Panc1 (cell line): Measurements from ENCODE around the gene DLL4. TPM values are rescaled to one million over a fixed set of nuclear protein-coding genes. Genes with fewer than 3 reads are reported as not detected.

Experiments
- ATAC-seq: fragments of 200-7000 bp; cut with Tn5 transposase; 2 replicates; pipeline ENCODE4 v1.9.1; 2020; ENCODE audit warnings: mild to moderate bottlenecking, moderate library complexity
- BruUV-seq: library from RNA; stranded (reverse); fragments of 400-500 nt; replicated peaks from 2 replicates; lab custom pipeline; 2021; lab: Mats Ljungman, UMichigan
- CTCF ChIA-PET: fragments of 300-600 bp; sonication (Branson Sonifier 250); formaldehyde crosslinking; loops from one replicate; lab custom pipeline; 2022; ENCODE audit warnings: antibody characterized with exemption; lab: Charles Lee
- POLR2A ChIA-PET: fragments of 300-600 bp; sonication (Branson Sonifier 250); formaldehyde crosslinking; loops from one replicate; lab custom pipeline; 2022; ENCODE audit warnings: antibody characterized with exemption; lab: Charles Lee
- DNase-seq: peaks from one replicate; pipeline ENCODE4 v3.0.0-alpha.2; 2010; ENCODE audit warnings: low read depth, low spot score
- H3K27ac ChIP-seq: 2 replicates; pipeline ENCODE4 v1.5.1; 2011; ENCODE audit warnings: mild to moderate bottlenecking, low read length, inconsistent platforms
- H3K27me3 ChIP-seq: fragments of 200-500 bp; sonication (Bioruptor generic); 2 replicates; pipeline ENCODE4 v1.6.0; 2014; ENCODE audit warnings: low read length, inconsistent platforms; ENCODE audit not compliant: control insufficient read depth, insufficient read depth
- H3K36me3 ChIP-seq: fragments of 200-500 bp; sonication (Bioruptor generic); 2 replicates; pipeline ENCODE4 v1.5.1; 2014; ENCODE audit warnings: inconsistent platforms, mild to moderate bottlenecking, low read length, moderate library complexity; ENCODE audit not compliant: control insufficient read depth, insufficient read depth
- H3K4me1 ChIP-seq: 2 replicates; pipeline ENCODE4 v1.5.1; 2011; ENCODE audit warnings: inconsistent platforms, mild to moderate bottlenecking, low read length, moderate library complexity; ENCODE audit not compliant: control insufficient read depth, insufficient read depth
- H3K4me3 ChIP-seq, 2 experiments: 2 replicates each; pipeline ENCODE4 v1.5.1; 2011 to 2012; ENCODE audit warnings: low read depth in 2 of 2, low read length in 2 of 2, mild to moderate bottlenecking in 2 of 2, inconsistent platforms in 1 of 2, moderate library complexity in 1 of 2
- H3K9me3 ChIP-seq: fragments of 200-500 bp; sonication (Bioruptor generic); 2 replicates; pipeline ENCODE4 v1.5.1; 2014; ENCODE audit warnings: low read depth, mild to moderate bottlenecking, inconsistent platforms, low read length, moderate library complexity; ENCODE audit not compliant: control insufficient read depth, insufficient read depth
- CTCF ChIP-seq: fragments of 450-650 bp; IDR thresholded peaks from 2 replicates; pipeline ENCODE4 v1.5.1; 2017; ENCODE audit warnings: mild to moderate bottlenecking
- POLR2AphosphoS5 ChIP-seq: IDR thresholded peaks from 2 replicates; pipeline ENCODE4 v1.6.1; 2012; ENCODE audit warnings: mild to moderate bottlenecking, low read depth, low read length, moderate library complexity
- REST ChIP-seq, 2 experiments: IDR thresholded peaks; 2 replicates each; pipeline ENCODE4 v1.6.1; 2011 to 2012; ENCODE audit warnings: low read depth in 2 of 2, control low read depth in 1 of 2, low read length in 1 of 2, mild to moderate bottlenecking in 1 of 2, moderate library complexity in 1 of 2; ENCODE audit not compliant: insufficient read depth in 1 of 2
- SIN3A ChIP-seq: IDR thresholded peaks from 2 replicates; pipeline ENCODE4 v1.6.1; 2012; ENCODE audit warnings: low read depth, mild to moderate bottlenecking, low read length, moderate library complexity, borderline replicate concordance; ENCODE audit not compliant: insufficient read depth
- TCF7L2 ChIP-seq: IDR thresholded peaks from 2 replicates; pipeline ENCODE4 v1.6.1; 2011; ENCODE audit warnings: mild to moderate bottlenecking, low read depth, low read length, inconsistent platforms
- in situ Hi-C: cut with HindIII; loops from 2 replicates; pipeline ENCODE4 v1.10.0; 2016; ENCODE audit warnings: low sequenced_read_pairs, low pct_unique_long_range_greater_than_20kb
- intact Hi-C: fragments of 100-400 bp; cut with micrococcal nuclease; formaldehyde crosslinking; loops from one replicate; pipeline ENCODE4 v1.10.0; 2022; ENCODE audit not compliant: unreplicated experiment
- total RNA-seq: library from RNA; stranded (reverse); gene quantifications from one replicate; pipeline ENCODE4 v1.2.1, GENCODE V29; 2021; ENCODE audit not compliant: unreplicated experiment

The DLL4 gene
- total RNA-seq, 1 experiment from 2014 or later: 0.31 TPM

DNA sequence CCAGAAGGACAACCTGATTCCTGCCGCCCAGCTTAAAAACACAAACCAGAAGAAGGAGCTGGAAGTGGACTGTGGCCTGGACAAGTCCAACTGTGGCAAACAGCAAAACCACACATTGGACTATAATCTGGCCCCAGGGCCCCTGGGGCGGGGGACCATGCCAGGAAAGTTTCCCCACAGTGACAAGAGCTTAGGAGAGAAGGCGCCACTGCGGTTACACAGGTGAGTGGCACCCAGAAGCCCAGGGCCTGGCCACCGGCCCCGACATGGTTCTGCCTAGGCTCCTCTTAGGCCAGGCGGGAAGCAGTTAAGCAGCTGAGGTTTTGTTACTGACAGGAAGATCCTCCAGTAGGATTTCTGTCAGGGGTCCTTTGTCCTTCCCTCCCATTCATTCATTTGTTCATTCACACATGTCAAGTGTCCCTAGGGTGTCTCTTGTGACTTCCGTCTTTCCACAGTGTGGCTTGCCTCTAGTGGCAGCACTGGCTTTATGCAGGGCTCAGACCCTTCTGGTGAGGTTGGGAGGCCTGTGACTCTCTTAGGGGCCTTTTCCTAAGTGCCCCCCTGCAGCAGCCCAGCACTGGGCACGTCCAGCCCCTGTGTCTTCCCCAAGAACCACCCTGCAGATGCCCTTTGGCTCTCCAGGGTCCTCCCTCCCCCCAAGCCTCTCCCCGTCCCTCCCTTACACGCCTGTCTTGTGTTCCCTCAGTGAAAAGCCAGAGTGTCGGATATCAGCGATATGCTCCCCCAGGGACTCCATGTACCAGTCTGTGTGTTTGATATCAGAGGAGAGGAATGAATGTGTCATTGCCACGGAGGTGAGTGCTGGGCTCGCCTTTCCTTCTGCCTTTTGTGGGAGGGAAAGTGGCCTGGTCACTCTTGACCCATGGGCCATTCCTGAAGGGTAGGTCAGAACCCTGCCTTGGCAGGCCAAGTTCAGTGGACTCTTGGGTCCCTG is 7.8 kb downstream of the DLL4 start:
- in situ Hi-C loops (no loop called here), intact Hi-C loops (no loop called here)
- Histone ChIP-seq H3K36me3 (no peaks in the 10 kb centered on the region), H3K4me3 (no peak overlapping the region), H3K9me3 (no peaks in the 10 kb centered on the region), H3K27me3 (no peaks in the 10 kb centered on the region), H3K4me1 (peaks cover 14% of the 10 kb centered on the region), H3K27ac (no peak overlapping the region)
- DNase-seq (no peak), ATAC-seq (no peak)
- POLR2A ChIA-PET: interaction anchor here (0.5 kb wide), 1 partner anchor 134 kb away, joined by 4 read pairs; no protein-coding TSS in a partner anchor
- CTCF ChIA-PET: no interaction called here
- no TSS peak for BruUV-seq
- TF ChIP-seq POLR2AphosphoS5: no peak
- TF ChIP-seq SIN3A: no peak
- no peak for TF ChIP-seq CTCF
- no peak for TF ChIP-seq REST (IDR thresholded peaks at IDR 0.05; ENCODE audit: insufficient read depth in 1 of 2, low read depth in 2 of 2, low read length in 1 of 2)
- TF ChIP-seq TCF7L2: no peak

DNA sequence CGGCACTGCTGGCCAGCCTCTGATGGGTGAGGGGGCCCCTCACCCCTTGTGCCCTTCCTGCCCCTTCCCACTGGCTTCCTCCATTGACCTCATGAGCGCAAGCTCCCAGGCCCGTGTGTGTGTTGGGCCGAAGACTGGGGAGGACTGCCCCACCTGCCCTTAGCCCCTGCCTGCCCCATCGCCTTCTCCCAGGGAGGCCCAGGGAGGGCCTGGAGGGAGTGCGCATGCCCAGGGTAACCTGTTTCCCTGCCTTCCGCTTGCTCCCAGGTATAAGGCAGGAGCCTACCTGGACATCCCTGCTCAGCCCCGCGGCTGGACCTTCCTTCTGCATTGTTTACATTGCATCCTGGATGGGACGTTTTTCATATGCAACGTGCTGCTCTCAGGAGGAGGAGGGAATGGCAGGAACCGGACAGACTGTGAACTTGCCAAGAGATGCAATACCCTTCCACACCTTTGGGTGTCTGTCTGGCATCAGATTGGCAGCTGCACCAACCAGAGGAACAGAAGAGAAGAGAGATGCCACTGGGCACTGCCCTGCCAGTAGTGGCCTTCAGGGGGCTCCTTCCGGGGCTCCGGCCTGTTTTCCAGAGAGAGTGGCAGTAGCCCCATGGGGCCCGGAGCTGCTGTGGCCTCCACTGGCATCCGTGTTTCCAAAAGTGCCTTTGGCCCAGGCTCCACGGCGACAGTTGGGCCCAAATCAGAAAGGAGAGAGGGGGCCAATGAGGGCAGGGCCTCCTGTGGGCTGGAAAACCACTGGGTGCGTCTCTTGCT is 8.8 kb downstream of the DLL4 start:
- ChIA-PET CTCF (interaction anchor here (0.6 kb wide), 1 partner anchor 33 kb away, joined by 4 read pairs; no protein-coding TSS in a partner anchor), POLR2A (interaction anchor here (0.5 kb wide), 1 partner anchor 70 kb away, joined by 3 read pairs; no protein-coding TSS in a partner anchor)
- no peak for DNase-seq
- H3K36me3 ChIP-seq: no peaks in the 10 kb centered on the region
- BruUV-seq: no TSS peak
- no peak overlapping the region for H3K27ac ChIP-seq
- intact Hi-C loops: no loop called here
- no peaks in the 10 kb centered on the region for H3K9me3 ChIP-seq
- no peaks in the 10 kb centered on the region for H3K27me3 ChIP-seq
- no peak for TF ChIP-seq SIN3A
- no peak for TF ChIP-seq POLR2AphosphoS5
- TF ChIP-seq CTCF: peak; percentile 74
- in situ Hi-C loops: no loop called here
- peaks cover 19% of the 10 kb centered on the region for H3K4me1 ChIP-seq
- no peak overlapping the region for H3K4me3 ChIP-seq
- ATAC-seq: peak; percentile 49; the same call in 1 of the 2 replicates
